HepG2 (cell line): ENCODE results near the gene NKD1. TPM values are rescaled to one million over a fixed set of nuclear protein-coding genes. Genes with fewer than 3 reads are reported as not detected.
A peak's percentile ranks its signal among the peaks of the same experiment; 100 is the strongest.

Source experiments
- ELF1 ChIP-seq: sonication (generic); formaldehyde crosslinking; IDR thresholded peaks from 2 replicates; pipeline ENCODE4 v1.4.0; 2020; ENCODE audit warnings: missing genetic modification reagents
- FOXA1 ChIP-seq, 2 experiments: fragments of 450-650 bp in 1 of 2; sonication (generic) in 1 of 2; formaldehyde crosslinking in 1 of 2; IDR thresholded peaks; 2 replicates each; pipeline versions ENCODE4 v1.4.0 to v1.6.1; 2016 to 2020; ENCODE audit warnings: missing genetic modification reagents in 1 of 2
- IKZF4 ChIP-seq: sonication (generic); formaldehyde crosslinking; IDR thresholded peaks from 2 replicates; pipeline ENCODE4 v1.5.1; 2020; ENCODE audit warnings: borderline replicate concordance, mild to moderate bottlenecking, low read depth, missing genetic modification reagents; ENCODE audit errors: not compliant biosample characterization
- IRF2 ChIP-seq: IDR thresholded peaks from 2 replicates; pipeline ENCODE4 v1.6.1; 2018; ENCODE audit warnings: missing genetic modification reagents, missing compliant biosample characterization
- NFE2L2 ChIP-seq: fragments of 150-350 bp; IDR thresholded peaks from 2 replicates; pipeline ENCODE4 v1.6.1; 2014; ENCODE audit warnings: low read length
- NKX3-1 ChIP-seq: sonication (generic); formaldehyde crosslinking; IDR thresholded peaks from 2 replicates; pipeline ENCODE4 v1.5.0; 2020; ENCODE audit warnings: missing genetic modification reagents
- RNF219 ChIP-seq: sonication (generic); formaldehyde crosslinking; IDR thresholded peaks from 2 replicates; pipeline ENCODE4 v1.5.0; 2020; ENCODE audit warnings: mild to moderate bottlenecking, missing genetic modification reagents
- ZHX2 ChIP-seq, 2 experiments: sonication (generic) in 1 of 2; formaldehyde crosslinking in 1 of 2; IDR thresholded peaks; 2 replicates each; pipeline versions ENCODE4 v1.6.1 to v1.9.0; 2014 to 2022; ENCODE audit warnings: antibody characterized with exemption in 1 of 2, borderline replicate concordance in 1 of 2, inconsistent platforms in 1 of 2, low read depth in 1 of 2, missing genetic modification reagents in 1 of 2
- ZNF646 ChIP-seq: sonication (generic); formaldehyde crosslinking; IDR thresholded peaks from 2 replicates; pipeline ENCODE4 v1.9.0; 2021; ENCODE audit warnings: mild to moderate bottlenecking, missing genetic modification reagents
- ZNF713 ChIP-seq: sonication (generic); formaldehyde crosslinking; IDR thresholded peaks from 2 replicates; pipeline ENCODE4 v1.4.0; 2020; ENCODE audit warnings: mild to moderate bottlenecking, missing genetic modification reagents
- ZNF775 ChIP-seq: sonication (generic); formaldehyde crosslinking; IDR thresholded peaks from 2 replicates; pipeline ENCODE4 v1.4.0; 2020; ENCODE audit warnings: missing genetic modification reagents, mild to moderate bottlenecking, moderate library complexity, borderline replicate concordance
- polyA plus RNA-seq, 8 experiments: library from polyadenylated mRNA; depleted of rRNA in 3 of 8; stranded (reverse) in 7 of 8; unstranded in 1 of 8; fragments of >200 nt; fragmentation: Illumina TruSeq in 4 of 8; extraction: Trizol in 4 of 8; gene quantifications; 2 replicates each; pipeline versions ENCODE4 v1.2.1 to v1.2.3, GENCODE V29; 2011 to 2016; ENCODE audit warnings: low read depth in 4 of 8, missing spikeins in 1 of 8, mixed read lengths in 1 of 8; ENCODE audit not compliant: insufficient read depth in 1 of 8
- total RNA-seq, 5 experiments: library from RNA; depleted of rRNA; stranded (reverse); fragments of >200 nt; fragmentation: Illumina TruSeq; extraction: Trizol; gene quantifications; 2 replicates each; pipeline ENCODE4 v1.2.3, GENCODE V29; 2016; ENCODE audit warnings: low read depth in 1 of 5

Gene NKD1
- total and polyA plus RNA-seq, 2 of the 13 experiments (the other 11 are each of a cell fraction or from before 2014, with no cell fraction given) = 70.4 to 121 TPM

GRCh38 chr16:50667497-50668367 is 119.5 kb downstream of the NKD1 start (continued):
- TF ChIP-seq RNF219 (CRISPR knock-in tag) (no peak), IRF2 (CRISPR knock-in tag) (no peak), NFE2L2 (no peak), IKZF4 (CRISPR knock-in tag) (no peak), ZNF646 (CRISPR knock-in tag) (no peak), ZNF775 (CRISPR knock-in tag) (no peak), ELF1 (CRISPR knock-in tag) (0 out of 2 replicates have a peak, but pooled peaks have one; percentile 38), FOXA1 (IDR thresholded peaks at IDR 0.05) (no peak), FOXA1 (CRISPR knock-in tag; IDR thresholded peaks at IDR 0.05) (no peak), NKX3-1 (no peak), ZNF713 (CRISPR knock-in tag) (no peak), ZHX2 (IDR thresholded peaks at IDR 0.05; ENCODE audit: low read depth) (no peak), ZHX2 (CRISPR knock-in tag; IDR thresholded peaks at IDR 0.05; ENCODE audit: borderline replicate concordance) (no peak)
